ENCODE measurements around the gene GATA2. TPM values are rescaled to one million over a fixed set of nuclear protein-coding genes. Genes with fewer than 3 reads are reported as not detected.

The GATA2 gene
- polyA plus RNA-seq, 3 donors, result 0.07 to 0.36 TPM; not detected in 1

DNA sequence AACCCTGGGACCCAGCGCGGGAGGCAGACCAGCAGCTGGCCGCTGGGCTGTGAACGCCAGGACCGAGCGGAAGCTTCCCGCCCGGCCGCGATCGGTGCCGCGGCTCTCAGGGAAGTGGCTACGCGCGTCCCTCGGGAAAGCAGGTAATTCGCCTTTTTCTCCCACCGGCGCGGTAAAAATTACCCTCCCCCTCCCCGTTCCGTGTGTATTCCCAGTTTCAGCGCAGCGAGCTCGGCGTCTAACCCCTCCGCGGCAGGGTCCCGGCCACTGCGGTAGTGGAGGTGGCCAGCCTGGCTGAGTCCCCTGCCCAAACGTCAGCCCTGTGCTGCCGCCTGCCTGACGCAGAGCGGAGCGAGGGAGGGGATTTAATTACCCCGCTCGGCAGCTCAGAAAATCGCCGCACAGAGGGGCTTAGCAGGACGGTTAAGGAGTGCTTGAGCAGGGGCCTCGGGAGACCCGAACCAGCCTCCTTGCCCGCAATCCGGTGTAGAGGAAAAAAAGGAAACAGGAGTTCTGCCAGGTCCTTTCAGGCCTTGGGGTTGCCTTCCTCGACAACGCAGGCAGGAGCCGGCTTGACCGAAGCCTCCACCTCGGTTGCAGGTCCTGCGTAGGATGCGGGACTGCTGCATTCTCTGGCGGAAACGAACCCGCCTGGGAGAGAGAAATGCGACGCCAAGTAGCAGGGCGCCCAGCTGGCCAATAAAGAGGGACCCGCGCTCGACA lies 2.9 kb downstream of the GATA2 start:
- H3K27ac ChIP-seq (ENCODE audit: low read depth in 1 of 2, low read length in 2 of 2), result no peak overlapping the region
- H3K36me3 Mint-ChIP-seq, result peaks cover 6 to 8% of the 10 kb centered on the region in 2 donors
- H3K79me2 ChIP-seq (ENCODE audit: insufficient read depth, low read length), result no peaks in the 10 kb centered on the region
- no peak for TF ChIP-seq CTCF (IDR thresholded peaks at IDR 0.05)
- H3K4me3 Mint-ChIP-seq, result peak overlapping the region; percentile 80 to 90
- H3K4me3 ChIP-seq (replicated peaks in 1 of 3; ENCODE audit: low read depth in 2 of 3, low read length in 3 of 3), result peak overlapping the region in 2 of 3 experiments; percentile 2 to 78
- intact Hi-C loops (cut with micrococcal nuclease), result loop anchor here (2.0 to 10.0 kb wide), 5 partner anchors 58 to 415 kb away; no protein-coding TSS in a partner anchor
- H4K20me1 ChIP-seq (ENCODE audit: insufficient read depth, low read length), result no peaks in the 10 kb centered on the region
- under 1% methylated on average over 52 of the region's 61 CpGs for WGBS (ENCODE audit: insufficient coverage)
- peak overlapping the region; percentile 86 for H2AFZ ChIP-seq (ENCODE audit: insufficient read depth, low read depth, low read length, poor library complexity, severe bottlenecking)
- peak overlapping the region; percentile 63 for H3K9ac ChIP-seq (ENCODE audit: insufficient read depth, low read length, poor library complexity, severe bottlenecking)
- peaks cover 77 to 99% of the 10 kb centered on the region in 2 donors for H3K27me3 ChIP-seq (ENCODE audit: control insufficient read depth in 2 of 2, insufficient read depth in 2 of 2, low read length in 2 of 2)
- peaks cover 48% of the 10 kb centered on the region for H3K4me1 Mint-ChIP-seq
- H3K4me2 ChIP-seq (replicated peaks; ENCODE audit: extremely low read depth, low read length, poor library complexity, severe bottlenecking), result peak overlapping the region; percentile 92
- DNase-seq, result peak; percentile 31 to 42 (median 32)
- no peaks in the 10 kb centered on the region for H3K36me3 ChIP-seq (replicated peaks in 1 of 2; ENCODE audit: control insufficient read depth in 1 of 2, insufficient read depth in 2 of 2, low read length in 2 of 2)
- H3K27me3 Mint-ChIP-seq (ENCODE audit: low read depth in 3 of 3), result peaks cover 84 to 100% (median 94%) of the 10 kb centered on the region in 3 donors
- peaks cover 0 to 45% (median 10%) of the 10 kb centered on the region in 7 donors for H3K9me3 Mint-ChIP-seq
- H3K27ac Mint-ChIP-seq, result peak overlapping the region in 1 of 7 donors; percentile 85
- peaks cover 0 to 50% of the 10 kb centered on the region in 2 donors for H3K9me3 ChIP-seq (replicated peaks in 1 of 2; ENCODE audit: control insufficient read depth in 1 of 2, insufficient read depth in 1 of 2, low read length in 2 of 2)
- peaks cover 51 to 61% of the 10 kb centered on the region in 2 donors for H3K4me1 ChIP-seq (ENCODE audit: control insufficient read depth in 1 of 2, insufficient read depth in 2 of 2, low read length in 2 of 2)

- intact Hi-C loops (cut with micrococcal nuclease), result loop anchor here in 1 of 2 donors (10.0 kb wide), 1 partner anchor 415 kb away; no protein-coding TSS in a partner anchor
These were observed 3.4 kb downstream of the GATA2 start for GRCh38 chr3:128489674-128489926.

More at GRCh38 chr3:128489674-128489926, 3.4 kb downstream of the GATA2 start:
- H3K27me3 Mint-ChIP-seq (ENCODE audit: low read depth in 3 of 3), result peaks cover 85 to 100% (median 94%) of the 10 kb centered on the region in 3 donors
- H3K9me3 Mint-ChIP-seq, result peaks cover 0 to 49% (median 10%) of the 10 kb centered on the region in 7 donors
- Histone ChIP-seq H3K4me3 (replicated peaks in 1 of 3; ENCODE audit: low read depth in 2 of 3, low read length in 3 of 3) (peak overlapping the region in 2 of 3 experiments; percentile 2 to 78), H3K4me1 (ENCODE audit: control insufficient read depth in 1 of 2, insufficient read depth in 2 of 2, low read length in 2 of 2) (peaks cover 51 to 61% of the 10 kb centered on the region in 2 donors), H3K4me2 (replicated peaks; ENCODE audit: extremely low read depth, low read length, poor library complexity, severe bottlenecking) (peak overlapping the region; percentile 92), H3K79me2 (ENCODE audit: insufficient read depth, low read length) (no peaks in the 10 kb centered on the region), H3K9me3 (replicated peaks in 1 of 2; ENCODE audit: control insufficient read depth in 1 of 2, insufficient read depth in 1 of 2, low read length in 2 of 2) (peaks cover 0 to 55% of the 10 kb centered on the region in 2 donors), H2AFZ (ENCODE audit: insufficient read depth, low read depth, low read length, poor library complexity, severe bottlenecking) (peak overlapping the region; percentile 86), H3K27me3 (ENCODE audit: control insufficient read depth in 2 of 2, insufficient read depth in 2 of 2, low read length in 2 of 2) (peaks cover 82 to 99% of the 10 kb centered on the region in 2 donors), H4K20me1 (ENCODE audit: insufficient read depth, low read length) (no peaks in the 10 kb centered on the region), H3K9ac (ENCODE audit: insufficient read depth, low read length, poor library complexity, severe bottlenecking) (peak overlapping the region; percentile 63), H3K27ac (ENCODE audit: low read depth in 1 of 2, low read length in 2 of 2) (no peak overlapping the region), H3K36me3 (replicated peaks in 1 of 2; ENCODE audit: control insufficient read depth in 1 of 2, insufficient read depth in 2 of 2, low read length in 2 of 2) (no peaks in the 10 kb centered on the region)
- peaks cover 6 to 10% of the 10 kb centered on the region in 2 donors for H3K36me3 Mint-ChIP-seq
- under 1% methylated on average over 26 of the region's 26 CpGs for WGBS (ENCODE audit: insufficient coverage)
- peak overlapping the region; percentile 80 to 90 for H3K4me3 Mint-ChIP-seq
- DNase-seq, result no peak
- peak overlapping the region in 1 of 7 donors; percentile 85 for H3K27ac Mint-ChIP-seq
- no peak for TF ChIP-seq CTCF (IDR thresholded peaks at IDR 0.05)
- H3K4me1 Mint-ChIP-seq, result peaks cover 48% of the 10 kb centered on the region

Data from CD14-positive monocyte (primary cell).